ENCODE results near the gene GRHL3. TPM values are rescaled to one million over a fixed set of nuclear protein-coding genes. Genes with fewer than 3 reads are reported as not detected.
A peak's percentile ranks its signal among the peaks of the same experiment; 100 is the strongest.

GRHL3 gene
- total RNA-seq, 2 experiments from 2014 or later: 0.10 TPM; not detected in 1

- no peak for DNase-seq
- Mint-ChIP-seq H3K36me3 (ENCODE audit: low read depth) (peaks cover 17% of the 10 kb centered on the region), H3K27ac (no peak overlapping the region), H3K9me3 (no peaks in the 10 kb centered on the region), H3K27me3 (no peaks in the 10 kb centered on the region), H3K4me3 (no peak overlapping the region), H3K4me1 (peaks cover 51% of the 10 kb centered on the region)
- POLR2A ChIA-PET: no interaction called here
- CTCF ChIA-PET: interaction anchor here (1.4 to 3.2 kb wide), 5 partner anchors 185 to 318 kb away, joined by 4 to 21 read pairs (median 8); no protein-coding TSS in a partner anchor
These were observed 70.1 kb downstream of the GRHL3 start for GRCh38 chr1:24389231-24389678.

- H3K4me1 Mint-ChIP-seq: peaks cover 33% of the 10 kb centered on the region
- no peaks in the 10 kb centered on the region for H3K9me3 Mint-ChIP-seq
- peak overlapping the region; percentile 90 for H3K27ac Mint-ChIP-seq
- peaks cover 17% of the 10 kb centered on the region for H3K36me3 Mint-ChIP-seq (ENCODE audit: low read depth)
- H3K27me3 Mint-ChIP-seq: no peaks in the 10 kb centered on the region
- DNase-seq: peak; percentile 76
- peak overlapping the region; percentile 77 for H3K4me3 Mint-ChIP-seq
- ChIA-PET CTCF (interaction anchor here (0.6 to 8.1 kb wide), 66 partner anchors 7 to 446 kb away, joined by 3 to 441 read pairs (median 5); partner anchors contain the start of genes GRHL3, IFNLR1, MYOM3 and NIPAL3), POLR2A (interaction anchor here (1.1 to 3.4 kb wide), 12 partner anchors 22 to 411 kb away, joined by 3 to 32 read pairs (median 5); partner anchors contain the start of genes IFNLR1, NIPAL3, SRSF10 and STPG1)
These were observed 72.0 kb downstream of the GRHL3 start for GRCh38 chr1:24390924-24391782.

- H3K27me3 Mint-ChIP-seq: no peaks in the 10 kb centered on the region
- peaks cover 14% of the 10 kb centered on the region for H3K36me3 Mint-ChIP-seq (ENCODE audit: low read depth)
- peak; percentile 74 for DNase-seq
- no peaks in the 10 kb centered on the region for H3K9me3 Mint-ChIP-seq
- peak overlapping the region; percentile 90 for H3K27ac Mint-ChIP-seq
- ChIA-PET CTCF (interaction anchor here (0.5 to 8.1 kb wide), 65 partner anchors 8 to 445 kb away, joined by 3 to 441 read pairs (median 5); partner anchors contain the start of genes GRHL3, IFNLR1, MYOM3 and NIPAL3), POLR2A (interaction anchor here (0.7 to 3.4 kb wide), 18 partner anchors 21 to 433 kb away, joined by 3 to 32 read pairs (median 4); partner anchors contain the start of genes IFNLR1, NIPAL3, PNRC2 and SRSF10)
- peaks cover 25% of the 10 kb centered on the region for H3K4me1 Mint-ChIP-seq
- peak overlapping the region; percentile 77 for H3K4me3 Mint-ChIP-seq
These were observed 72.9 kb downstream of the GRHL3 start for GRCh38 chr1:24391882-24392603.

GRCh38 chr1:24392604-24392946 lies 73.4 kb downstream of the GRHL3 start:
- Mint-ChIP-seq H3K4me3 (peak overlapping the region; percentile 77), H3K9me3 (no peaks in the 10 kb centered on the region), H3K4me1 (peaks cover 25% of the 10 kb centered on the region), H3K27me3 (no peaks in the 10 kb centered on the region), H3K27ac (peak overlapping the region; percentile 90), H3K36me3 (ENCODE audit: low read depth) (peaks cover 14% of the 10 kb centered on the region)
- POLR2A ChIA-PET: interaction anchor here (0.7 to 3.4 kb wide), 10 partner anchors 21 to 433 kb away, joined by 3 to 32 read pairs (median 4); partner anchors contain the start of genes PNRC2 and STPG1
- DNase-seq: no peak
- CTCF ChIA-PET: interaction anchor here (0.5 to 8.1 kb wide), 35 partner anchors 9 to 443 kb away, joined by 3 to 441 read pairs (median 8); partner anchors contain the start of genes GRHL3, IFNLR1, MYOM3 and NIPAL3

- no peak for DNase-seq
- peak overlapping the region; percentile 15 for H3K27ac Mint-ChIP-seq
- ChIA-PET CTCF (interaction anchor here (0.5 to 8.1 kb wide), 31 partner anchors 9 to 1588 kb away, joined by 3 to 441 read pairs (median 10); partner anchors contain the start of genes GRHL3, IFNLR1, NIPAL3 and STPG1), POLR2A (interaction anchor here (0.7 to 3.4 kb wide), 13 partner anchors 9 to 434 kb away, joined by 3 to 32 read pairs (median 3); partner anchors contain the start of genes NIPAL3, PNRC2, RCAN3 and STPG1)
- H3K4me3 Mint-ChIP-seq: no peak overlapping the region
- no peaks in the 10 kb centered on the region for H3K9me3 Mint-ChIP-seq
- no peaks in the 10 kb centered on the region for H3K27me3 Mint-ChIP-seq
- H3K36me3 Mint-ChIP-seq (ENCODE audit: low read depth): peaks cover 14% of the 10 kb centered on the region
- H3K4me1 Mint-ChIP-seq: peaks cover 25% of the 10 kb centered on the region
These were observed 74.0 kb downstream of the GRHL3 start for GRCh38 chr1:24392982-24393650.

- Mint-ChIP-seq H3K9me3 (no peaks in the 10 kb centered on the region), H3K4me3 (no peak overlapping the region), H3K36me3 (ENCODE audit: low read depth) (peaks cover 12% of the 10 kb centered on the region), H3K27ac (no peak overlapping the region), H3K27me3 (no peaks in the 10 kb centered on the region), H3K4me1 (peaks cover 25% of the 10 kb centered on the region)
- no peak for DNase-seq
- ChIA-PET CTCF (interaction anchor here (0.8 to 8.1 kb wide), 19 partner anchors 10 to 441 kb away, joined by 3 to 441 read pairs (median 24); partner anchors contain the start of genes NIPAL3 and STPG1), POLR2A (interaction anchor here (0.9 to 3.0 kb wide), 8 partner anchors 10 to 434 kb away, joined by 3 to 19 read pairs (median 4); partner anchors contain the start of genes NIPAL3, PNRC2 and RCAN3)
These were observed 74.7 kb downstream of the GRHL3 start for GRCh38 chr1:24393892-24394291.

- no peak for DNase-seq
- Mint-ChIP-seq H3K4me3 (no peak overlapping the region), H3K27me3 (no peaks in the 10 kb centered on the region), H3K27ac (no peak overlapping the region), H3K36me3 (ENCODE audit: low read depth) (peaks cover 17% of the 10 kb centered on the region), H3K9me3 (no peaks in the 10 kb centered on the region), H3K4me1 (no peaks in the 10 kb centered on the region)
- POLR2A ChIA-PET: no interaction called here
- CTCF ChIA-PET: interaction anchor here (0.8 to 3.0 kb wide), 5 partner anchors 9 to 288 kb away, joined by 3 to 14 read pairs (median 4); partner anchors contain the start of gene MYOM3
These were observed 80.9 kb downstream of the GRHL3 start for GRCh38 chr1:24400065-24400464.

GRCh38 chr1:24403806-24404205 lies 84.6 kb downstream of the GRHL3 start:
- POLR2A ChIA-PET: interaction anchor here (0.8 to 1.1 kb wide), 2 partner anchors 9 to 10 kb away, joined by 3 to 5 read pairs; partner anchors contain the start of gene STPG1
- no peak overlapping the region for H3K27ac Mint-ChIP-seq
- H3K4me3 Mint-ChIP-seq: no peak overlapping the region

More at GRCh38 chr1:24403806-24404205, 84.6 kb downstream of the GRHL3 start:
- no peak for DNase-seq
- CTCF ChIA-PET: interaction anchor here (0.5 to 3.0 kb wide), 5 partner anchors 10 to 205 kb away, joined by 3 to 10 read pairs (median 4); partner anchors contain the start of gene NIPAL3
- Mint-ChIP-seq H3K36me3 (ENCODE audit: low read depth) (peaks cover 22% of the 10 kb centered on the region), H3K9me3 (no peaks in the 10 kb centered on the region), H3K4me1 (no peaks in the 10 kb centered on the region), H3K27me3 (no peaks in the 10 kb centered on the region)

Other genes starting within 250 kb of the GRHL3 start
- not detected for gene MYOM3, start 207.2 kb upstream of the GRHL3 start, total RNA-seq
- not detected for gene IL22RA1, start 176.2 kb upstream of the GRHL3 start, total RNA-seq
- 1 to 10 TPM; 6.0 to 6.1 TPM for gene IFNLR1, start 132.1 kb upstream of the GRHL3 start, total RNA-seq
- gene STPG1, start 94.4 kb downstream of the GRHL3 start, total RNA-seq: 1 to 10 TPM; 9.1 to 9.5 TPM
- gene NIPAL3, start 96.4 kb downstream of the GRHL3 start, total RNA-seq: 10 to 100 TPM; 51.8 to 53.5 TPM
- 10 to 100 TPM; 59.3 to 62.6 TPM for gene RCAN3, start 183.5 kb downstream of the GRHL3 start, total RNA-seq
- gene NCMAP, start 236.7 kb downstream of the GRHL3 start, total RNA-seq: not detected

All from activated CD4-positive, alpha-beta memory T cell treated with anti-CD3 and anti-CD28 coated beads, Interleukin-2, amount 10 ng/mL, durations not matched to agents 7 days and 5 days (primary cell).